Measurements from ENCODE around the gene PPP2R2C. TPM values are rescaled to one million over a fixed set of nuclear protein-coding genes. Genes with fewer than 3 reads are reported as not detected.

The PPP2R2C gene
- total RNA-seq, 1 experiment from 2014 or later: 8.1 TPM

DNA sequence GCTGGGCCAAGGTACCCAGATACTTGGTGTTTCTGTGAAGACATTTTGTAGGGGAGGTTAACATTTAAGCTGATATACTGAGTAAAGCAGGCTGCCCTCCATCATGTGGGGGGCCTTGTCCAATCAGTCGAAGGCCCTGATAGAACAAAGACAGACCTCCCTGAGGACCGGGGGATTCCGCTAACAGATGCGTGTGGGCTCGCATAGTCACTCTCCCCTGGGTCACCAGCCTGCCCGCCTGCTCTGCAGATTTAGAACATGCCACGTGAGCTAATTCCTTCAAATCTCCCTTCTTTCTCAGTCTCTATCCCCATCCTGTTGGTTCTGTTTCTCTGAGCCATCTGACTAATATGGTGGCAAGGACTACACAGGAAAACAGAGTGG is 142.0 kb downstream of the PPP2R2C start:
- no CpG with 5 or more reads among the region's 7 CpGs for WGBS (ENCODE audit: extremely low coverage, insufficient read length, low lambda C conversion rate)
- Mint-ChIP-seq H3K27me3 (ENCODE audit: low read depth) (peaks cover 3% of the 10 kb centered on the region), H3K27ac (no peak overlapping the region)

More for the DNA sequence above, 142.0 kb downstream of the PPP2R2C start:
- H3K18ac ChIP-seq (ENCODE audit: insufficient read length, low read depth, low read length): no peak overlapping the region
- TF ChIP-seq, protein P1, sequence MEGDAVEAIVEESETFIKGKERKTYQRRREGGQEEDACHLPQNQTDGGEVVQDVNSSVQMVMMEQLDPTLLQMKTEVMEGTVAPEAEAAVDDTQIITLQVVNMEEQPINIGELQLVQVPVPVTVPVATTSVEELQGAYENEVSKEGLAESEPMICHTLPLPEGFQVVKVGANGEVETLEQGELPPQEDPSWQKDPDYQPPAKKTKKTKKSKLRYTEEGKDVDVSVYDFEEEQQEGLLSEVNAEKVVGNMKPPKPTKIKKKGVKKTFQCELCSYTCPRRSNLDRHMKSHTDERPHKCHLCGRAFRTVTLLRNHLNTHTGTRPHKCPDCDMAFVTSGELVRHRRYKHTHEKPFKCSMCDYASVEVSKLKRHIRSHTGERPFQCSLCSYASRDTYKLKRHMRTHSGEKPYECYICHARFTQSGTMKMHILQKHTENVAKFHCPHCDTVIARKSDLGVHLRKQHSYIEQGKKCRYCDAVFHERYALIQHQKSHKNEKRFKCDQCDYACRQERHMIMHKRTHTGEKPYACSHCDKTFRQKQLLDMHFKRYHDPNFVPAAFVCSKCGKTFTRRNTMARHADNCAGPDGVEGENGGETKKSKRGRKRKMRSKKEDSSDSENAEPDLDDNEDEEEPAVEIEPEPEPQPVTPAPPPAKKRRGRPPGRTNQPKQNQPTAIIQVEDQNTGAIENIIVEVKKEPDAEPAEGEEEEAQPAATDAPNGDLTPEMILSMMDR (conservative IDR thresholded peaks at IDR 0.05): no peak
- H3K4me3 Mint-ChIP-seq: no peak overlapping the region
- no peak overlapping the region for H2BK5ac ChIP-seq (ENCODE audit: insufficient read length, low read length)
- H2BK120ac ChIP-seq (ENCODE audit: low read depth, low read length, poor library complexity, severe bottlenecking): no peak overlapping the region
- no peaks in the 10 kb centered on the region for H3K4me1 ChIP-seq (ENCODE audit: insufficient read depth, low read length)
- no peaks in the 10 kb centered on the region for H3K79me1 ChIP-seq (ENCODE audit: insufficient read depth, low read depth, low read length, poor library complexity, severe bottlenecking)
- H3K14ac ChIP-seq (ENCODE audit: insufficient read depth, low read length): no peak overlapping the region
- peaks cover 7 to 12% of the 10 kb centered on the region in 2 experiments for H3K4me1 Mint-ChIP-seq
- H3T11ph ChIP-seq (ENCODE audit: low read length): no peak overlapping the region
- H4K8ac ChIP-seq (replicated peaks; ENCODE audit: insufficient read length, low read depth, low read length): no peak overlapping the region
- no peak overlapping the region for H3K27ac ChIP-seq (ENCODE audit: insufficient read length, low read depth, low read length)
- no peak overlapping the region for H3K9ac ChIP-seq (ENCODE audit: extremely low read depth, insufficient read length, low read length)
- no peak overlapping the region for H2AFZ ChIP-seq (ENCODE audit: low read length)
- H3K36me3 Mint-ChIP-seq (ENCODE audit: insufficient read depth in 1 of 3, low read depth in 3 of 3): peaks cover 3 to 19% (median 4%) of the 10 kb centered on the region in 3 experiments; a peak in 6 of 7 replicates
- no peak overlapping the region for H2BK15ac ChIP-seq (ENCODE audit: low read depth, low read length)
- no peak overlapping the region for H4K5ac ChIP-seq (ENCODE audit: insufficient read length, low read depth, low read length)
- H3K56ac ChIP-seq (ENCODE audit: insufficient read length, low read depth, low read length): no peak overlapping the region
- H2BK20ac ChIP-seq (ENCODE audit: low read depth, low read length, poor library complexity, severe bottlenecking): no peak overlapping the region
- H3K79me2 ChIP-seq (ENCODE audit: insufficient read depth, low read length): no peaks in the 10 kb centered on the region
- no peaks in the 10 kb centered on the region for H3K27me3 ChIP-seq (ENCODE audit: insufficient read depth, low read length)
- no peak for DNase-seq
- peaks cover 10 to 27% of the 10 kb centered on the region in 2 experiments for H3K9me3 Mint-ChIP-seq
- no peak overlapping the region for H3K4me2 ChIP-seq (ENCODE audit: insufficient read depth, insufficient read length, low read length)
- H3K23ac ChIP-seq (ENCODE audit: insufficient read length, low read depth, low read length): no peak overlapping the region
- no peaks in the 10 kb centered on the region for H3K23me2 ChIP-seq (ENCODE audit: insufficient read length, low read depth, low read length, poor library complexity, severe bottlenecking)
- H4K20me1 ChIP-seq (ENCODE audit: control insufficient read depth, insufficient read depth, insufficient read length): no peaks in the 10 kb centered on the region
- no peak overlapping the region for H2BK12ac ChIP-seq (ENCODE audit: insufficient read length, low read depth, low read length)
- no peak overlapping the region for H2AK5ac ChIP-seq (ENCODE audit: insufficient read length, low read length)
- H3K9me3 ChIP-seq (ENCODE audit: control insufficient read depth, low read depth, low read length): no peaks in the 10 kb centered on the region
- H4K91ac ChIP-seq (ENCODE audit: insufficient read length, low read depth, low read length): no peak overlapping the region
- H3K4ac ChIP-seq (ENCODE audit: low read depth, low read length): no peak overlapping the region

Measured in H9 (cell line).